Uterus (tissue), 4 donors: ENCODE data around the gene SERPINE1. TPM values are rescaled to one million over a fixed set of nuclear protein-coding genes. Genes with fewer than 3 reads are reported as not detected.
"Not testable (repeated sequence)": the region's sequence is repeated elsewhere in the genome, so short reads cannot be mapped to it uniquely, and the experiment has no call there.

ENCODE experiments used
- DNase-seq, 2 donors: peaks; one replicate each; pipeline ENCODE4 v3.0.0-alpha.2; 2019 to 2020
- H3K27ac ChIP-seq, 2 donors: fragments of 200-600 bp; sonication (generic); 1 replicate in 1 of 2; 2 replicates in 1 of 2; pipeline ENCODE4 v1.5.1; 2016 to 2018
- H3K27me3 ChIP-seq, 2 donors: fragments of 200-600 bp; sonication (generic); one replicate each; pipeline ENCODE4 v1.5.1; 2018 to 2019; ENCODE audit warnings: control low read depth in 1 of 2
- H3K36me3 ChIP-seq, 2 donors: fragments of 200-600 bp; sonication (generic); one replicate each; pipeline ENCODE4 v1.5.1; 2019; ENCODE audit warnings: control low read depth in 1 of 2
- H3K4me1 ChIP-seq, 2 donors: fragments of 200-600 bp; sonication (generic); one replicate each; pipeline ENCODE4 v1.5.1; 2018 to 2019; ENCODE audit warnings: control low read depth in 1 of 2
- H3K4me3 ChIP-seq, 2 donors: fragments of 200-600 bp; sonication (generic); 1 replicate in 1 of 2; 2 replicates in 1 of 2; pipeline ENCODE4 v1.5.1; 2018 to 2019; ENCODE audit warnings: mild to moderate bottlenecking in 1 of 2
- H3K9me3 ChIP-seq, 2 donors: fragments of 200-600 bp; sonication (generic); one replicate each; pipeline ENCODE4 v1.5.1; 2019; ENCODE audit warnings: control low read depth in 1 of 2
- POLR2A ChIP-seq, 2 donors: fragments of 450-650 bp; IDR thresholded peaks; one replicate each; pipeline ENCODE4 v1.6.1; 2016; ENCODE audit warnings: antibody characterized with exemption in 2 of 2, mild to moderate bottlenecking in 1 of 2, moderate library complexity in 1 of 2
- intact Hi-C: fragments of 100-400 bp; cut with DNase I; formaldehyde crosslinking; loops from one replicate; pipeline ENCODE4 v1.15.1; 2023; ENCODE audit warnings: low total_unique reads
- total RNA-seq, 4 donors: library from RNA; depleted of rRNA in 3 of 4; stranded (reverse); fragments of >200 nt in 3 of 4; gene quantifications; one replicate each; pipeline versions ENCODE4 v1.1.0 to v1.2.4, GENCODE V29; 2014 to 2023
- TF ChIP-seq, protein P1 (sequence below), 4 experiments: fragments of 200-600 bp in 2 of 4; fragments of 450-650 bp in 2 of 4; sonication (generic) in 2 of 4; IDR thresholded peaks; one replicate each; pipeline ENCODE4 v1.5.1; 2016 to 2019; ENCODE audit warnings: antibody characterized with exemption in 4 of 4, mild to moderate bottlenecking in 2 of 4, moderate library complexity in 1 of 4
- donor health status: DM: yes; HTN: yes; CAD: no.

The SERPINE1 gene
- total RNA-seq, 4 donors from 2014 or later: 0.51 to 10.6 (median 5.5) TPM

DNA sequence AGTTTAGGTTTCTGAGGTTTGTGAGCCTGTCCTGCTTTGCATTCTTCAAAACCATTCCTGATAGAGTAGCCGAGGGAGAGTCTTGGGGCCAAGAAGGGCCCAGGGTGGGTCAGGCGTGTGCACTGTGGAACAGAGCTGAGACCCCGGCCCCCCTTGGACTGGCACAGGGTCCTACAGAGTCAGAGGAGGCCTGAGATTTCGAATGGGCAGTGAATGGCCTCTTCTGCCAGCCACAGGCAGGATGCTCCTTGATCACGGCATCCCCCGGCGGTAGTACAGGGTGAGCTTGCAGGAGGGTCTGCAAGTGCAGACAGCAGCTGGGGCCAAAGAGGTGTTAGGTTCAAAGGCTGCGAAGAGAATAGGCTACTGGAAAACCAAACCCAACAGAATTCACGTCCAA lies 37.0 kb upstream of the SERPINE1 start:
- Histone ChIP-seq H3K4me1 (peaks cover 0 to 17% of the 10 kb centered on the region in 2 donors), H3K27me3 (no peaks in the 10 kb centered on the region), H3K4me3 (no peak overlapping the region), H3K27ac (no peak overlapping the region), H3K36me3 (no peaks in the 10 kb centered on the region), H3K9me3 (no peaks in the 10 kb centered on the region)
- TF ChIP-seq, protein P1, sequence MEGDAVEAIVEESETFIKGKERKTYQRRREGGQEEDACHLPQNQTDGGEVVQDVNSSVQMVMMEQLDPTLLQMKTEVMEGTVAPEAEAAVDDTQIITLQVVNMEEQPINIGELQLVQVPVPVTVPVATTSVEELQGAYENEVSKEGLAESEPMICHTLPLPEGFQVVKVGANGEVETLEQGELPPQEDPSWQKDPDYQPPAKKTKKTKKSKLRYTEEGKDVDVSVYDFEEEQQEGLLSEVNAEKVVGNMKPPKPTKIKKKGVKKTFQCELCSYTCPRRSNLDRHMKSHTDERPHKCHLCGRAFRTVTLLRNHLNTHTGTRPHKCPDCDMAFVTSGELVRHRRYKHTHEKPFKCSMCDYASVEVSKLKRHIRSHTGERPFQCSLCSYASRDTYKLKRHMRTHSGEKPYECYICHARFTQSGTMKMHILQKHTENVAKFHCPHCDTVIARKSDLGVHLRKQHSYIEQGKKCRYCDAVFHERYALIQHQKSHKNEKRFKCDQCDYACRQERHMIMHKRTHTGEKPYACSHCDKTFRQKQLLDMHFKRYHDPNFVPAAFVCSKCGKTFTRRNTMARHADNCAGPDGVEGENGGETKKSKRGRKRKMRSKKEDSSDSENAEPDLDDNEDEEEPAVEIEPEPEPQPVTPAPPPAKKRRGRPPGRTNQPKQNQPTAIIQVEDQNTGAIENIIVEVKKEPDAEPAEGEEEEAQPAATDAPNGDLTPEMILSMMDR (IDR thresholded peaks at IDR 0.05): no peak
- TF ChIP-seq POLR2A (IDR thresholded peaks at IDR 0.05): no peak
- DNase-seq: no peak
- intact Hi-C loops: no loop called here

DNA sequence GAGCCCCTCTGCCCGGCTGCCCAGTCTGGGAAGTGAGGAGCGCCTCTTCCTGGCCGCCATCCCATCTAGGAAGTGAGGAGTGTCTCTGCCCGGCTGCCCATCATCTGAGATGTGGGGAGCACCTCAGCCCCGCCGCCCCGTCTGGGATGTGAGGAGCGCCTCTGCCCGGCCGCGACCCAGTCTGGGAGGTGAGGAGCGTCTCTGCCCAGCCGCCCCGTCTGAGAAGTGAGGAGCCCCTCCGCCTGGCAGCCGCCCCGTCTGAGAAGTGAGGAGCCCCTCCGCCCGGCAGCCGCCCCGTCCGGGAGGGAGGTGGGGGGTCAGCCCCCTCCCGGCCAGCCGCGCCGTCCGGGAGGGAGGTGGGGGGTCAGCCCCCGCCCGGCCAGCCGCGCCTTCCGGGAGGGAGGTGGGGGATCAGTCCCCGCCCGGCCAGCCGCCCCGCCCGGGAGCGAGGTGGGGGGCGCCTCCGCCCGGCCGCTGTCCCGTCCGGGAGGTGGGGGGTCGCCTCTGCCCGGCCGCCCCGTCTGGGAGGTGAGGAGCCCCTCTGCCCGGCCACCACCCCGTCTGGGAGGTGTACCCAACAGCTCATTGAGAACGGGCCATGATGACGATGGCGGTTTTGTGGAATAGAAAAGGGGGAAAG lies 34.5 kb upstream of the SERPINE1 start:
- intact Hi-C loops, H3K4me1 ChIP-seq, H3K36me3 ChIP-seq, DNase-seq, H3K4me3 ChIP-seq, H3K27me3 ChIP-seq, H3K9me3 ChIP-seq, H3K27ac ChIP-seq: not testable (repeated sequence)

GRCh38 chr7:101093906-101094305 lies 33.0 kb upstream of the SERPINE1 start:
- no peak for TF ChIP-seq POLR2A (IDR thresholded peaks at IDR 0.05)
- TF ChIP-seq, protein P1 (IDR thresholded peaks at IDR 0.05): no peak
- intact Hi-C loops: no loop called here
- no peak overlapping the region for H3K27ac ChIP-seq
- H3K4me1 ChIP-seq: no peaks in the 10 kb centered on the region
- no peaks in the 10 kb centered on the region for H3K27me3 ChIP-seq
- no peak for DNase-seq
- no peaks in the 10 kb centered on the region for H3K36me3 ChIP-seq
- no peaks in the 10 kb centered on the region for H3K9me3 ChIP-seq
- H3K4me3 ChIP-seq: no peak overlapping the region

GRCh38 chr7:101094376-101094775 lies 32.5 kb upstream of the SERPINE1 start:
- Histone ChIP-seq H3K27me3 (no peaks in the 10 kb centered on the region), H3K4me1 (no peaks in the 10 kb centered on the region), H3K36me3 (no peaks in the 10 kb centered on the region), H3K27ac (no peak overlapping the region), H3K9me3 (no peaks in the 10 kb centered on the region), H3K4me3 (no peak overlapping the region)
- intact Hi-C loops: no loop called here
- TF ChIP-seq, protein P1 (IDR thresholded peaks at IDR 0.05): no peak
- no peak for TF ChIP-seq POLR2A (IDR thresholded peaks at IDR 0.05)
- no peak for DNase-seq

DNA sequence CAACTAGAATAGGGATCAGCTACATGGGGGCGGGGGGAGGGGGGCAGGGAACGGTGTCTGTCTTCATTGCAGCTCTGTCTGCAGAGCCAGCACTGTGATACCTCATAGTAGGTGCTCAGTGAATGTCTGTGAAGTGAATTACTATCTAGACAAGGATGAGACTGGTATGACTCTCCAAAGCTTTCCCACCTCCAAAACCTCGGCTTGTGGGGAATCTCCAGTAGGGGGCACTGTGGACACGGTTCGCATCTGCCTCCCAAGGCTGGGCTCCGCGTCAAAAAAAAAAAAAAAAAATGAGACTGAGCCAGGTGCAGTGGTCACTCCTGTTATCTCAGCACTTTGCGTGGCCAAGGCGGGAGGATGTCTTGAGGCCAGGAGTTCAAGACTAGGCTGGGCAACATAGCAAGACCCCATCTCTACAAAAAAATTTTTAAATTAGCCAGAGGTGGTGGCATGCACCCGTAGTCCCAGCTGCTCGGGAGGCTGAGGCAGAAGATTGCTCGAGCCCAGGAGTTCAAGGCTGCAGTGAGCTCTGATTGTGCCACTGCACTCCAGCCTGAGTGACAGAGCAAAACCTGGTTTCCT lies 32.0 kb upstream of the SERPINE1 start:
- no peak overlapping the region for H3K27ac ChIP-seq
- TF ChIP-seq, protein P1 (IDR thresholded peaks at IDR 0.05): peak; percentile 45 to 60 (median 48)
- TF ChIP-seq POLR2A (IDR thresholded peaks at IDR 0.05): no peak
- H3K4me1 ChIP-seq: no peaks in the 10 kb centered on the region
- no peaks in the 10 kb centered on the region for H3K9me3 ChIP-seq
- H3K27me3 ChIP-seq: no peaks in the 10 kb centered on the region
- intact Hi-C loops: loop anchor here (5.0 kb wide), 1 partner anchor 42 kb away; no protein-coding TSS in a partner anchor
- no peaks in the 10 kb centered on the region for H3K36me3 ChIP-seq
- no peak overlapping the region for H3K4me3 ChIP-seq
- DNase-seq: no peak
